NB4 (cell line): ENCODE data around the gene ALPP.
"Not testable (repeated sequence)": the region's sequence is repeated elsewhere in the genome, so short reads cannot be mapped to it uniquely, and the experiment has no call there.

Source experiments
- DNase-seq: peaks from one replicate; pipeline ENCODE4 v3.0.0; 2010; ENCODE audit warnings: low read depth
- H3K4me3 ChIP-seq: one replicate; pipeline ENCODE4 v1.5.1; 2011; ENCODE audit warnings: mild to moderate bottlenecking, low read depth, low read length, moderate library complexity
- MAX ChIP-seq: IDR thresholded peaks from 2 replicates; pipeline ENCODE4 v1.6.1; 2011; ENCODE audit warnings: low read depth, low read length
- MYC ChIP-seq: IDR thresholded peaks from 2 replicates; pipeline ENCODE4 v1.6.1; 2011; ENCODE audit warnings: low read depth, low read length
- POLR2A ChIP-seq: IDR thresholded peaks from 2 replicates; pipeline ENCODE4 v1.6.1; 2011; ENCODE audit warnings: mild to moderate bottlenecking; ENCODE audit not compliant: insufficient read length; ENCODE audit errors: extremely low read depth
- TF ChIP-seq, protein P1 (sequence below): IDR thresholded peaks from one replicate; pipeline ENCODE4 v1.5.1; 2012; ENCODE audit warnings: low read depth, low read length

The ALPP gene

DNA sequence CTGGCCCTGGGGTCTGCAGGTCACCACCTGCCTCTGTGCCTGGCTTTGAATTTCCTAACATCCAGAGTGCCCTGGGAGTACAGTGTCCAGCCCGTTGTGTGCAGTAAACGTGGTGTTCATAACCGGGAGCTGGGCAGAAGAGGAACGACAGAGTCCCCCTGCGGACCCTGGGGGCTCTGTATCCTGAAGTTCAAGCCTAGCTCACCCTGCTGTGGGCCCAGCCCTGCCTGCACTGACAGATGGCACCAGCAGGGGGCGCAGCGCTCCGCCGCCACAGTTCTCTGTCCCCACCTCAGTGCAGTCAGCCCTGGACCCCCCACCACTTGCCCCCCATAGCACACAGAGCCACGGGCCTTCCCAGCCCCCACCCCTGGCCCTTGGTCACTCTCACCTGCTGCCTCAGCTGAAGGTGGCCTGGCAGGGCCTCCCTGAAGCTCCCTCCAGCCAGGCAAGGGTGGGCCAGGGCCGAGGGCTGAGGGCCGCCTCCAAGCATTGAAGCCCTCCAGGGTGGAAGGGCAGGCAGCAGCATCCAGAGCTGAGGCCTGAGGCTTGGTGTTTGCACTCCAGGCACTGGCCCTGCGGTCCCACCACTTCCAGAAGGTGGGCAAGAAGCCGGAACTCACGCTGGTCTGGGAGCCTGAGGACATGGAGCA, 43.2 kb upstream of the ALPP start:
- TF ChIP-seq, protein P1, sequence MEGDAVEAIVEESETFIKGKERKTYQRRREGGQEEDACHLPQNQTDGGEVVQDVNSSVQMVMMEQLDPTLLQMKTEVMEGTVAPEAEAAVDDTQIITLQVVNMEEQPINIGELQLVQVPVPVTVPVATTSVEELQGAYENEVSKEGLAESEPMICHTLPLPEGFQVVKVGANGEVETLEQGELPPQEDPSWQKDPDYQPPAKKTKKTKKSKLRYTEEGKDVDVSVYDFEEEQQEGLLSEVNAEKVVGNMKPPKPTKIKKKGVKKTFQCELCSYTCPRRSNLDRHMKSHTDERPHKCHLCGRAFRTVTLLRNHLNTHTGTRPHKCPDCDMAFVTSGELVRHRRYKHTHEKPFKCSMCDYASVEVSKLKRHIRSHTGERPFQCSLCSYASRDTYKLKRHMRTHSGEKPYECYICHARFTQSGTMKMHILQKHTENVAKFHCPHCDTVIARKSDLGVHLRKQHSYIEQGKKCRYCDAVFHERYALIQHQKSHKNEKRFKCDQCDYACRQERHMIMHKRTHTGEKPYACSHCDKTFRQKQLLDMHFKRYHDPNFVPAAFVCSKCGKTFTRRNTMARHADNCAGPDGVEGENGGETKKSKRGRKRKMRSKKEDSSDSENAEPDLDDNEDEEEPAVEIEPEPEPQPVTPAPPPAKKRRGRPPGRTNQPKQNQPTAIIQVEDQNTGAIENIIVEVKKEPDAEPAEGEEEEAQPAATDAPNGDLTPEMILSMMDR = peak; percentile 48
- DNase-seq, H3K4me3 ChIP-seq: not testable (repeated sequence)

- TF ChIP-seq, protein P1 = no peak
- TF ChIP-seq POLR2A = no peak
- DNase-seq = no peak
- H3K4me3 ChIP-seq = no peak overlapping the region
Measured at GRCh38 chr2:232335859-232336215, 42.7 kb upstream of the ALPP start.

- no peak overlapping the region for H3K4me3 ChIP-seq
- TF ChIP-seq POLR2A = no peak
- no peak for TF ChIP-seq MAX
- TF ChIP-seq MYC = no peak
- TF ChIP-seq, protein P1 = no peak
- no peak for DNase-seq
Measured at GRCh38 chr2:232336241-232336736, 42.3 kb upstream of the ALPP start.

DNA sequence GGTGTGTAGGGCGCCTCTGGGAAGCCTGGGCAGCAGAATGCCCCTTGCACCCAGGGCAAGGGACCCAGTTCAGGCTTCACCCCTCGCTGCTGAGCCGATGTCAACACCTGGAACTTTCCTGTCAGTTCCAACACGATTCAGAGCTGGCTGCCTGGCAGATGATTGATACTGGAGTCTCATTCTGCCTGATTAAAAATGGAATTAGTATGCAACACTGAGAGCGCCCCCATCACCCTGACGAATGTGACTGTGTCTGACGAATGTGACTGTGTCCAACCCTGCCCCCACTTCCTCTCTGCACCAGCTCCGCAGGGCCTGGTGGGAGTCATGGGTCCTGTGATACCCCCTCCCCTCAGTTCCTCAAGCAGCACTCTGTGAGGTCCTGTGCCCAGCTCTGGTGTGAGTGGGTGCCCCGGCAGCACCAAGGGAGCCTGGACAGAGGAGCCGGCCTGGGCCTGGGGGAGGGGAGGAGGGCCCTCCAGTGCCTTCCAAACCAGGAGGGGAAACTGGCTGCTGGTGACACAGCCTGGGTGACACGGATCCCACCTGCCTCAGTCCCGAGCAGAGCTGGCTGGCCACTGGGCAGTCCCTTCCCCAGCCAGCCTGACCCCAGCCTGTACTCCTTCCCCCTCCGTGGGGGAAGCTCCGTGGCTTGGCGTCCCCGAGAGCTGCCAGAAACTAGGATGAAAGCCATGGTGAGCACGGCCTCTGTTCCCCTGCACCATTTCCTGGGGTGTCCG, 41.4 kb upstream of the ALPP start:
- TF ChIP-seq POLR2A (no peak), MYC (no peak), MAX (no peak)
- TF ChIP-seq, protein P1 = no peak
- H3K4me3 ChIP-seq = no peak overlapping the region
- DNase-seq = no peak

DNA sequence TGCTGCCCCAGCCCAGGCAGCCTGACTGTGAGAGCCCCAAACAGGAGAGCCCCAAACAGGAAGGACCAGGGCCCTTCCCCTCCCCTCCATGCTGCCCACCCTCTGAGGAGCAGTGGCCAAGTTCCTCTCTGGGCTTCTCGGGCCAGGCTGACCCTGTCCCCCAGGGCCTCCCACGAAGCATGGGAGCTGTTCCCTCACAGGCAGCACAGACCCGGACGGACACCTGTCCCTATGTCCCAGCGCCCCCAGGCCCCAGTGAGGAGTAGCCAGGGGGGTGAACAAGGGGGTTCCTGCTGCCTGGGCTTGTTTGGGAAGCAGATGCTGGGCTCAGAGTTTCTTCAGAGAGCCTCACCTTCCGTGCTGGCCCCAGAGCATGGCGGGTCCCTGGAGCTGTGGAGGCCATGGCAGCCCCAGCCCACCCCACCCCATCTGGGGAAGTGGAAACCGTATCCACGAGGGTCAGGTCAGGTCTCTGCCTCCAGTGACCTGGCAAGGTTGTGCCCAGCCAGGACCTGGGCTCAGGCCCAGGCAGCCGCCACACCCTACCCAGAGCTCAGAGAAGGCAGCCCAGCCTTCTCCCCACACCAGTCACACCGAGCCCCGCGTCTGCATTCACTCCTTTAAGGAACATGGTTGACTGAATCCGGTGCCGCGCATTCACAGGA, 40.3 kb upstream of the ALPP start:
- not testable (repeated sequence) for DNase-seq, H3K4me3 ChIP-seq

GRCh38 chr2:232338759-232339106, 39.8 kb upstream of the ALPP start:
- no peak overlapping the region for H3K4me3 ChIP-seq
- no peak for TF ChIP-seq MYC
- TF ChIP-seq MAX = no peak
- no peak for TF ChIP-seq POLR2A
- TF ChIP-seq, protein P1 = no peak
- DNase-seq = no peak
